Kidney glomerular epithelial cell (primary cell): ENCODE results near the gene ACP4.
"Not testable (repeated sequence)": the region's sequence is repeated elsewhere in the genome, so short reads cannot be mapped to it uniquely, and the experiment has no call there.

ENCODE experiments used
- DNase-seq: peaks from one replicate; lab custom pipeline; 2025; lab: John Stamatoyannopoulos, UW

Gene ACP4

DNA sequence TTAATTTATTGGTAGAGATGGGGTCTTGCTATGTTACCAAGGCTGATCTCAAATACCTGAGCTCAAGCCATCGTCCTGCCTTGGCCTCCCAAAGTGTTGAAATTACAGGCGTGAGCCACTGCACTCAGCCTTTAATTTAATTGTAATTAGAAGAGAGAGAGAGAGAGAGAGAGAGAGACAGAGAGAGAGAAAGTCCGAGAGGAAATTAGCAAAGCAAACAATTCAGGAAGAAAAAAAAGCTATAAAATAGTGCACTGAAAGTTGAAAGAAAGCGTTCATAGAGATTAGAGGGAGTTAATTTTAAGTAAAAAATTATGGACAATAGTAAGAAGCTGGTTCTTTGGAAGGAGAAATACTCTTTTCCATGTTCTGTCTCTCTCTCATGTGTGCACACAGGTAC lies 13.0 kb upstream of the ACP4 start:
- DNase-seq: no peak

DNA sequence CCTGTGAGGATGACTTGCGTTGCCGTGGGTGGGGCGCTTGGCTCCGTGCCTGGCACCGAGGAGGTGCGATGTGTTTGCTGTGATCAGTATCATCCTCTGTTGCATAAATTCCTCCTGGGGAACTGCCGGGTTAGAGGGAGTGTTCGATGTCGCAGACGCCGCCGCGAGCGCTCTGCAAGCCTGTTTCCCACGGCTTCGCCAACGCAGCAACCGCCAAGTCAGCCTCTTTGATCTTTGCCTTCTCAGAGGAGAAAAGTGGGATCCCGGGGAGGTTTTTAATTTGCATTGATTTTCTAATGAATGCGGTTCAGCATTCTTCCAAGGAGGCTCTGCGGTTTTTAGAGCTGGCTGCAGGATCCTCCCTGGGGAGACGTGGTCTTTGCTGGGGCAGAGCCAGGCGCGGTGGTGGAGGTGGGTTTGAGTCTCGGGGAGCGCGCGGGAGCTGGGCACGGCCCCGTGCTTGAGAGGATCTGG lies 12.3 kb upstream of the ACP4 start:
- no peak for DNase-seq

DNA sequence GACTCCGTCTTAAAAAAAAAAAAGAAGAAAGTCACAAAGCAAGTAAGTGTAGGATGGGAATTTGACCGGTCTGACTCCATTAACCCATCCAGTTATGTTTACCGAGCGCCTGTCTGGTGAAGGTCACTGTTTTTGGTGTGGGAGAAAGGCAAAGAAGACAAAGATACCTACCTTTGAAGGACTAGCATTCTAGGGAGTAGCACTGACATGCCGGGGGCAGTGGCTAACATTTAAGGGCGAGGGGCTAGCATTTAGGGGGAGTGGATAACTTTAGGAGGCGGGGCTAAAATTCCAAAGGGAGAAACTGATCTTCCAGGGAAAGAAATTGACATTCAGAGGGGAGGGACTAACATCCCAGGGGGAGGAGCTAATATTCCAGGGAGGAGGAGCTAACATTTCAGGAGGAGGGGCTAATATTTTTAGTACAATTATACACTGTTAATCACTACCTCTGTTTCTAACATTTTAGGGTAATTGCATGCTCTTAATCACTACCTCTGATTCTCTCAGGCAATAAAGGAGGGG lies 11.2 kb upstream of the ACP4 start:
- no peak for DNase-seq

DNA sequence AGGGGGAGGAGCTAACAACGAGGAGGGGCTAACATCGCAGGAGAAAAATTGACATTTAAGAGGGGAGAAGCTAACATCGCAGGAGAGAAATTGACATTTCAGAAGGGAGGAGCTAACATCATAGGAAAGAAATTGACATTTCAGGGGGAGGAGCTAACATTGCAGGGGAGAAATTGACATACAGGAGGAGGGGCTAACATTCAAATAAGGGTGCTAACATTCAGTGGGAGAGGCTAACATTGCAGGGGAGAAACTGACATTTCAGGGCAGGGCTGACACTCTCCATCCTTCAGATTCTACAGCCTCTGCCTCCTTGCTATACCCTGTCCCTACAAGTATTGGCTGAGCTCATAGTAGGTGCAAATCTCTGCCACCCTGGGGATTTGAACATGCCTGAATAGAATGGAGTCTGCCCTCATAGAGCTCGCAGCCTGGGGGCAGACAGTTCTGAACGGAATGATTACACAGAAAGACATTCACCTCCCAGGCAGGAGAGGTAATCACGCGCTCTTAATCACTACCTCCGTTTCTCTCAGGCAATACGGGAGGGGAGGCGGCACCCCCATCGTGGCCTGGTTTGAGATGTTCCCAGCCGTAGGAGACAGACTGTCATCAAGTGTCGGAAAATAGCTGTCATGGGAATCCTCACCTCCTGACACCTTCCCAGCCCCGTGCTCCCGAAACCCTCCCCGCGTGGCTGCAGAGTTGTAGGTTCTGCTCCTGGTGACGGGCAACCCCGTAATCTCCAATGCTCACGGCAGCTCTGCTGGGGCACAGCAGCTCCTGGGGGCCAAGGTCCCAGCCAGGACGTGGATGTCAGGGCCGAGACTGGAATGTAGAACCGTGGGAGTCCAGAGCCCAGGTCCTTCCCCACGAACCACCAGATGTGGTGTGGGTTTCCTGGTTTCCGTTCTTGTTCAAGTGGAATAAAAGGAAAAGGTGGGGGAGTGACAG lies 10.4 kb upstream of the ACP4 start:
- peak; percentile 16 for DNase-seq

DNA sequence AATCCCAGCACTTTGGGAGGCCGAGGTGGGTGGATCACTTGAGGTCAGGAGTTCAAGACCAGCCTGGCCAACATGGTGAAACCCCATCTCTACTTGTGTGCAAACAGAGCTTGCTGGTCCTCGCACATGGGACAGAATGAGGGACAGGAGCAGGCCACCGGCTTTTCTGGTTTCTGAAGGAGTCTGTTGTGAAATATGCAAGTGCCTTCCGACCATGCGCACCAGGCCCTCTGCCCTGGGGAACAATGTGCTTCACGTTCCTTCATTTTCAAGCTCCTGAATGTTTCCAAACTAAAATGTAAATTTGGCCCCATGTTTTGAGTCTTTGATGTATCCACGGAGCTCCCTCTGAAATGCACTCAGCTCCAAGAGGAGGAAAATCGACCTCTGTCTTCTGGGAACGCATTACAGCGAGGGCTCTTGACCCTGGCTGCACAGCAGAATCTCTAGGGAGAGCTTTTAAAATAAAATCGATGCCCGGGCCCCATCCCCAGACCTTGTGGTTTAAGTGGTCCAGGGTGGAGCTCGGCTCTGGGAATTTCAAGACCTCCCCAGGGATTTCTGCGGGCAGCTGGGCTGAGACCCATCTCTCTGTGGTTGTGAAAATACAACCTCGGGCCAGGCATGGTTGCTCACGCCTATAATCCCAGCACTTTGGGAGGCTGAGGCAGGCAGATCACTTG lies 9.3 kb upstream of the ACP4 start:
- DNase-seq: no peak

DNA sequence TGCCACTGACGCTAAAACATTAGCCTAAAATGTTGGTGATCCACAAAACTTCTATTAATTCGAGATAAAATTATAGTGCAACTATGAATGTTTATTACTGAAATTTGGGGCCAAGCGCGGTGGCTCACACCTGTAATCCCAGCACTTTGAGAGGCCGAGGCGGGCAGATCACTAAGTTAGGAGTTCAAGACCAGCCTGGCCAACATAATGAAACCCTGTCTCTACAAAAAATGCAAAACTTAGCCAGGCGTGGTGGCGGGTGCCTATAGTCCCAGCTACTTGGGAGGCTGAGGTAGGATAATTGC lies 6.4 kb upstream of the ACP4 start:
- not testable (repeated sequence) for DNase-seq

DNA sequence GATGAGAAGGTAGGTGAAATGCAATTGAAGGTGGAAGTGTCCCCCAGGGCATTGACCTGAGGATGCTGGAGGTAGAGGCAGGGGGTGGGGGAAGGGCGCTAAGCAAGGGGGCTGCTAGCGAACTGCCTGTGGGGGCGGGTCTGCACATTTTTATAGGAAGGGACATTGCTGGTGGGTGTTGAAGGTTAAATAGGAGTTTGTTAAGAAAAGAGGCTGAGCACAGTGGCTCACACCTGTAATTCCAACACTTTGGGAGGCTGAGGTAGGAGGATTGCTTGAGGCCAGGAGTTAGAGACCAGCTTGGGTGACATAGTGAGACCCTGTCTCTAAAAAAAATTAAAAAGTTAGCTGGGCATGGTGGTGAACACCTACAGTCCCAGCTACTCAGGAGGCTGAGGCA lies 5.5 kb upstream of the ACP4 start:
- DNase-seq: no peak

DNA sequence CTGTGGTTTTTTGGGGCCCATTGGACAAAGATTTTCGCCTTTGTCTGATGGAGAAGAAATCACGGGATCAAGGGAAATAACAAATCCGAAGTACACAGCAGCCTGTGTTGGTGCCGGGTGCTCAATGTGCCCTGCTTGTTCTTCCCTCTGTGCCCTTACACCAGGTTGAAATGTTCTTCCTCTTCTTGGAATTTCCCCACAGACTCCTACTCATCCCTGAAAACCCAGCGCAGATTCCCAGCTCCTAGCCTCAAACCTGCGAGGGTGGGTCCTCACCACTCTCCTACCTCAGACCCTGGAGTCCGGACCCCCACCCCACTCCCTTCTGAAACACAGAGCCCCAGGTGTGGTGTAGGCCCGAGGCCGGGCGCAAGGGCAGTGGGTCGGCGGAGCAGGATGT lies 4.9 kb upstream of the ACP4 start:
- no peak for DNase-seq

DNA sequence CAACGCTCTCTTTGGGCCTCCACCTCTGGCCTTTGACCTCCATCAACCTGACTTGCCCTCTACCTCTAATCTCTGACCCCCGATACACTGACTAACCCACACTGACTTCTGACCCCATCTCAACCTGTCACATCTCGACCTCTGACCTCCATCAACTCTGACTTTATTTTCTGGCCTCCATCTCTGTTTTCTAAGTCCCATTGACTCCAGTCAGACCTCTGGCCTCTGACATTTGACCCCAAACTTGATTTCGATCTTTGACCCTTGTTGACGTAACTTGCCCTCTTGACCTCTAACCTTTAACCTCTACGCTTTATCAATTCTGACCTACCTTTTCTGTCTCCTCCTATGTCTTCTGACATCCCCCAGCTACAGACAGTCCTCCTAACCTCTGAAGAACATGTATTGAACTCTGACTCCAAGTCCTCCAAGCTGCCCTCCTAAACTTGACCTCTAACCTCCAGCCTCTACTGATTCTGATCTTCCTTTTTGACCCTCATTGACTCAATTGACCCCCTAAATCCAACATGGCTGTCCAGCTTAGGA lies 780 bp downstream of the ACP4 start:
- DNase-seq: no peak

DNA sequence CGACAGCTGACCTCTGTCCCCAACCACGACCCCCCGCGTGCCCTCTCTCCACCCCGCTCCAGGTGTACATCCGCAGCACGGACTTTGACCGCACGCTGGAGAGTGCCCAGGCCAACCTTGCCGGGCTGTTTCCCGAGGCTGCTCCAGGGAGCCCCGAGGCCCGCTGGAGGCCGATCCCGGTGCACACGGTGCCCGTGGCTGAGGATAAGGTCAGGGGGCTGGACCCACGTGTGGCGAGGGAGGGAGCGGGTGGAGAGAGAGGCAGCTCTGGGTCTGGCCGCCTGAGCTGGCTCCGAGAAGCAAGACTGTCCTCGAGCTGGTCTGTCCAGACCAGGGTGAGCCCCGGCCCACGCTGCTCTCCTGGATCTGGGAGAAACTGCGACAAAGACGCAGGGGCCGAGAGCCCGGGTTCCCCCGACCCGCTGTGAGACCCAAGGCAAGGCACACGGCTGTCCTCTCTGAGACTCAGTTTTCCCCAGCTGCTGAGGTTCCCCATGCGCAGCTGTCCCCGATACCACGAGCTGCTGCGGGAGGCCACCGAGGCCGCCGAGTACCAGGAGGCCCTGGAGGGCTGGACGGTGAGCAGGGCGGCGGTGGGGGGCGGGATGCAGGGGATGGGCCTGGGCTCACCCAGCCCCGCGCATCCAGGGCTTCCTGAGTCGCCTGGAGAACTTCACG lies 1.5 kb downstream of the ACP4 start:
- DNase-seq: no peak

DNA sequence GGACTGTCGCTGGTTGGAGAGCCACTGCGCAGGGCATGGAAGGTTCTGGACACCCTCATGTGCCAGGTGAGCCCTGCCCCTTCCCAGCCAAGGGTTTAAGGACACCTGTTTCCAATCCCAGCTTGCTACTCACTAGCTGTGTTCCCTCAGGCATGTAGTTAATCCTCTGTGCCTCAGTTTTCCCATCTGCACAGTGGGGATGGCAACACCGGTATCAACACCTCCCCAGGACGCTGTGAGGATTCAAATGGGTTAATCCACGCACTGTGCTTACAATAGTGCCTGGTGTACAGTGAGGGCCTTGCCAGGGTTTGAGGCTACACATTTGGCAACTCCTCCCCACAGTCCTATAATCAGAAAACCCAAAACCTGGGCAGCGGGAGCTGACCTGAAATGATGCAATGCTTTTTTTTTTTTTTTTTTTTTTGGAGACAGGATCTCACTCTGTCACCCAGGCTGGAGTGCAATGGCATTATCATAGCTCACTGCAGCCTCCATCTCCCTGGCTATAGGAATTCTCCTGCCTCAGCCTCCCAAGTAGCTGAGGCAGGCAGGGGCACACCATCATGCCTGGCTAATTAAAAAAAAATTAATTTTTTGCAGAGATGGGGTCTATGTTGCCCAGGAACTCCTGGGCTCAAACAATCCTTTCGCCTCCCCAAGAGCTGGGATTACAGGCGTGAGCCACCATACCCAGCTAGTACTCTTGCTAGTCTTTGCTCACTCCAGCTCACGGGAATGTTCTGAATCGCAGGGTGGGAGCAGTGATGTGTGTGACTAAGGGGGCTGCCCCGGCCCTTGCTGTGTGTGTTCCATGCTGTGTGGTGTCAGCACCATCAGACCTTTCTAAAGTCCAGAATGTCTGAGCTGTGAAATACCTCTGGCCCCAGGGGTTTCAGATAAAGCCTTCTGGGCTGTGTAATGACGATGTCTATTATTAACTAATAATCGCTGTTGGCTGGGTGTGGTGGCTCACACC lies 2.3 kb downstream of the ACP4 start:
- no peak for DNase-seq

DNA sequence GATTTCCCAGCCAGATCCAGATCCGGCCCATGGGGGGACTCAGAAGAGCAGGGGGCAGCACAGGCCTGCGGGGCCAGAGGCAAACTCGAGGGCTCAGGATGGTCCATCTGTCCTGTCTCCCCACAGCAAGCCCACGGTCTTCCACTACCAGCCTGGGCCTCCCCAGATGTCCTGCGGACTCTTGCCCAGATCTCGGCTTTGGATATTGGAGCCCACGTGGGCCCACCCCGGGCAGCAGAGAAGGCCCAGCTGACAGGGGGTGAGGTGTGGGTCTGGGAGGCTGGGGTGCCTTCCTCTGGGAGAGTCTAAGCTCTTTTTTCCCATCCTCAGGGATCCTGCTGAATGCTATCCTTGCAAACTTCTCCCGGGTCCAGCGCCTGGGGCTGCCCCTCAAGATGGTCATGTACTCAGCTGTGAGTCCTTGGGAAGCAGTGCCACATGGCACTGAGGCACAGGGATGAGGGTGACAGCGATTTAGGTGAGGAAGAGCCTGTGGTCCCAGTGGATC lies 3.4 kb downstream of the ACP4 start:
- DNase-seq: no peak

DNA sequence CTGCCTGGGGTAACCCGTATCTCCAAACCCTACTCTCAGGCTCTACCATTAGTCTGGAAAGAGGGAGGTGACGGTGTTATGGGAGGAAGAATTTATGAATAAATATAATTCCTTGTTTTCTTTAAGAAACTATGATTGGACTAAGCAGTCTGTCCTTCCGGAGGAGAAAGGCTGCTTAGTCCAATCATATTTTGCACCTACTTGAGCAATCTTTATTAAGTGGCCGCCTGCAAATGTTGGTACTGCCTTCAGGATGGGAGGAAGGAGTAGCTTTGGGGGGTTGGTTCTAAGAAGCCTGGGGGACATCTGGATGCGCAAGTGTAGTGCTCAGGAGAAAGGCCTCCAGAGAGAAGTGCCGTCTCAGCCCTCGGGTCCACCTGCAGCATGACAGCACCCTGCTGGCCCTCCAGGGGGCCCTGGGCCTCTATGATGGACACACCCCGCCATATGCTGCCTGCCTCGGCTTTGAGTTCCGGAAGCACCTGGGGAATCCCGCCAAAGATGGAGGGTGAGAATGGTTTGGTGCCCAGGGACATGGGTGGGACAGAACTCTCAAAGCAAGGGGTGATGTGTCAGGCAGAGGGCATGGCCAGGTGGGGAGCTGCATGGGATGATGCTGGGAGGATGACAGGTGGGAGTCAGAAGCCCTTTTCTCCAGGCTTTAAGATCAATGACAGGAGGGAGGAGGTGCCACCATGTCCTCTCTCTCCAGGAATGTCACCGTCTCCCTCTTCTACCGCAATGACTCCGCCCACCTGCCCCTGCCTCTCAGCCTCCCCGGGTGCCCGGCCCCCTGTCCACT lies 4.1 kb downstream of the ACP4 start:
- DNase-seq: no peak

DNA sequence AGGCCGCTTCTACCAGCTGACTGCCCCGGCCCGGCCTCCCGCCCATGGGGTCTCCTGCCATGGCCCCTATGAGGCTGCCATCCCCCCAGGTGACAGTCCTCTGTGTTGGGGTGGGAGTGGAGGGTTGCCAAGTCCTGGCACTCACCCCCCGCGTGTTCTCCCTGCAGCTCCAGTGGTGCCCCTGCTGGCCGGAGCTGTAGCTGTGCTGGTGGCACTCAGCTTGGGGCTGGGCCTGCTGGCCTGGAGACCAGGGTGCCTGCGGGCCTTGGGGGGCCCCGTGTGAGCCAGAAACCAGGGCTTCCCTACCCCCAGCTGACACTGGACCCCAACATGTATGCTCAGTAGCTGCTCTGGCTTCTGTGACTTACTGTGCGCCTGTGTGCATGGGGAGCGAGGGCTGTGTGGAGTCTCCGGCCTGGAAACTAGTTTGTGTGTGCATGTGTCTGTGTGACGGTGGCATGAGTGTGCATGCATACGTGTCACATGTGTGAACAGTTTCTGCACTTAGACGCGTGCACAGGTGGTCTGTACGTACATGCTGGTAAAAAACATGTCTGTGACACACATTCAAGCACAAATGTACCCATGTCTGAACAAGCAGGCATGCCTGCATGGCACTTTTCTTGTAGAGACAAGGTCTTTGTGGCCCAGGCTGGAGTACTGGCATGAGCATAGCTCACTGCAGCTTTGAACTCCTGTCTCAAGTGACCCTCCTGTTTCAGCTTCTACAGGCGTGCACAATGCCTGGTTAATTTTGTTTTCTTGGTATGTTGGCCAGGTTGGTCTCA lies 4.9 kb downstream of the ACP4 start:
- DNase-seq: no peak

DNA sequence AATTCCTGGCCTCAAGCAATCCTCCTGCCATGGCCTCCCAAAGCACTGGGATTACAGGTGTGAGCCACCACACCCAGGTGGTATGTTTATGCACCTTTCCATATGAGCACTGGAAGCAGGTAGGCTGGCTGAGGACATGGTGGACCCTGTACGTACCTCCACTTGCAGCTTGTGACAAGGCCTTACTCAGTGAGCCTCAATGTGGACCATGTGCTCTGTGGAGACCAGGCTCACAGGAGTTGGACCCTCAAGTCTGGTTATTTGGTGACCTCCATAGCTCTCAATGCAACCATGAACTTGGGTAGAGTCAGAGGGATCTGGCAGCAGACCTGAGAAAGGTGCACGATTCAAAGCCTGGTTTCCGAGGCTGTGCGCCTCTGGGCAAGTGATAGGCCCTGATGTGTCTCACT lies 5.5 kb downstream of the ACP4 start:
- no peak for DNase-seq

DNA sequence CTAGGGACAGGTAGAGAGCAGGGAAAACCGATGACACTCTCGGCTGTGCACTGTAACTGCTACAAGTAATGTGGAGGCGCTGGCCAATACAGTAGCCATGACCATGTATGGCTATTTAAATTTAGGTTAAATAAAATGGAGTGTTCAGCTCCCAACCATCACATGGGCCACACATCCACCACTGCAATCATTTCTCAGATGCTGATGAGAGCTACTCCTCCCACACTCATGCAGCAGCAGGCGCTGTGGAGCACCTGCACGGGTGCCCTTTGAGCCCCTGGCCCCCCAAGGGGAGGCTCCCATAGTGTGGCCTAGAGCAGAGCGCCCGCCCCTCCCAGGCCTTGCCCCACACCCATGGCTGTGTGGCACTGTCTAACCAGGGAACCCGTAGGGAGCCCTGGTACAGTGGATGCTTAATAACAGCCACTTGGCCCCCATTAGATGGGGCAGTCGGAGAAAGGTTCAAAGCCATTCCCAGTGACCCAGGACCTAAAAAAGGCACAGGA lies 6.0 kb downstream of the ACP4 start:
- no peak for DNase-seq

DNA sequence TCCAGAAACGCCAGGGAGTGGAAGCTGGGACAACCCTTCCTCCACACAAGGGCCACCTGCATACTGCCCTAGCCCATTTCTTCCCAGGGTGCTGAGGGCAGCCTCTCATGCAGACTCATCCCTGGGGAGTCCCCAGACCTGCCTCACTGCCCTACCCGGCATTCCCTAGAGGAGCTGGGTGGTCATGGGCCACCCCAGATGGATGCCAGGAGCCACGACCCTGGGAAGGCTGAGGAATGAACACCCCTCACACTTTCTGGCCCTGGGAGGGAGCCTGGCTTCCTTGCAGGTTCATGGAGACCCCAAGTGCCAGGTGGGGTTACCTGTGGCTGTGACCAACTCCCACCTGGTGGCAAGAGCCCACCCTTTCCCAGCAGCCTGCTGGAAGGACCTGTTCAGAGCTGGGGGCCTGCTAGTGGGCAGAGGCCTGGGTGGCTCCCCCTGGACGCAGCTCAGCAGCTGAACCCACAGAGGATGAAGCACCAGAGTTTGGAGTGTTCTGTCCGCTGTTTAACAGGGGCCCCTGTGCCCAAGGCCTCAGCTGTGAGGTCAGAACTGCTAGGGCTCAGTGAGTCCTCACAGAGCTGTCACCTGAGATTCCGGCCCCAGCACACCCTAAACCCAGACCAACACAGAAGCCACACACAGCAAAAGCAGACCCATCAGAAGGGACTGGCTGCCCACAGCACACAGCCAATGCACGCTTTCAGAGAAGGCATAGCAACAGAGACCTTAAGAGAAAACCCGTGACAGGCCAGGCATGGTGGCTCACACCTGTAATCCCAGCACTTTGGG lies 6.6 kb downstream of the ACP4 start:
- no peak for DNase-seq

DNA sequence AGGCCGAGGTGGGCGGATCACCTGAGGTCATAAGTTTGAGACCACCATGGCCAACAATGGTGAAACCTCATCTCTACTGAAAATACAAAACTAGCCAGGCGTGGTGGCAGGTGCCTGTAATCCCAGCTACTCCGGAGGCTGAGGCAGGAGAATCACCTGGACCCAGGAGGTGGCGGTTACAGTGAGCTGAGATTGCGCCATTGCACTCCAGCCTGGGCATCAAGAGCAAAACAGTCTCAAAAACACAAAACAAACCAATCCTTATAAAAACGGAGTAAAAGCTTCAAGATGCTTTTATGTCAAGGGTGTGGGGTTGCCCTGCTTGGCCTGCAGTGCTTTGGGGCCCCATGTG lies 7.2 kb downstream of the ACP4 start:
- no peak for DNase-seq
